VCaP (cell line): ENCODE measurements around the gene ABI3.
"Not testable (repeated sequence)": the region's sequence is repeated elsewhere in the genome, so short reads cannot be mapped to it uniquely, and the experiment has no call there.

Experiments used
- H3K27ac ChIP-seq: fragments of 450-650 bp; 2 replicates; pipeline ENCODE4 v1.5.1; 2017
- CTCF ChIP-seq: fragments of 450-650 bp; conservative IDR thresholded peaks from 2 replicates; pipeline ENCODE4 v1.5.1; 2017; ENCODE audit warnings: mild to moderate bottlenecking, moderate library complexity

The ABI3 gene

GRCh38 chr17:49259663-49260010 is 49.1 kb downstream of the ABI3 start:
- peak overlapping the region; percentile 60; the same call in 1 of the 2 replicates for H3K27ac ChIP-seq
- TF ChIP-seq CTCF, result no peak

- H3K27ac ChIP-seq, result peak overlapping the region; percentile 60; the same call in 1 of the 2 replicates
- no peak for TF ChIP-seq CTCF
Measured at GRCh38 chr17:49260011-49260816, 49.7 kb downstream of the ABI3 start.

- peak overlapping the region; percentile 60; the same call in 1 of the 2 replicates for H3K27ac ChIP-seq
- no peak for TF ChIP-seq CTCF
Measured at GRCh38 chr17:49260817-49261291, 50.3 kb downstream of the ABI3 start.

GRCh38 chr17:49261540-49261939 is 51.0 kb downstream of the ABI3 start:
- H3K27ac ChIP-seq, result not testable (repeated sequence)

- H3K27ac ChIP-seq, result no peak overlapping the region
Measured at GRCh38 chr17:49266233-49266632, 55.7 kb downstream of the ABI3 start.

GRCh38 chr17:49267912-49268311 is 57.4 kb downstream of the ABI3 start:
- TF ChIP-seq CTCF, result no peak
- no peak overlapping the region for H3K27ac ChIP-seq

More at GRCh38 chr17:49266233-49266632, 55.7 kb downstream of the ABI3 start:
- TF ChIP-seq CTCF, result no peak

- TF ChIP-seq CTCF, result no peak
- no peak overlapping the region for H3K27ac ChIP-seq
Measured at GRCh38 chr17:49269356-49269755, 58.8 kb downstream of the ABI3 start.
